ENCODE results near the gene ZNF750. TPM values are rescaled to one million over a fixed set of nuclear protein-coding genes. Genes with fewer than 3 reads are reported as not detected.

ZNF750 gene
- total RNA-seq, 4 donors from 2014 or later = not detected

- no peak for TF ChIP-seq CTCF (IDR thresholded peaks at IDR 0.05; ENCODE audit: low read depth)
These were observed 9.6 kb downstream of the ZNF750 start for GRCh38 chr17:82830249-82830661.

- no peak for TF ChIP-seq CTCF (IDR thresholded peaks at IDR 0.05; ENCODE audit: low read depth)
These were observed 10.8 kb downstream of the ZNF750 start for GRCh38 chr17:82828875-82829487.

GRCh38 chr17:82826956-82827355, 12.9 kb downstream of the ZNF750 start:
- no peak for TF ChIP-seq CTCF (IDR thresholded peaks at IDR 0.05; ENCODE audit: low read depth)

- TF ChIP-seq CTCF (IDR thresholded peaks at IDR 0.05; ENCODE audit: low read depth) = no peak
These were observed 13.6 kb downstream of the ZNF750 start for GRCh38 chr17:82826211-82826610.

GRCh38 chr17:82825540-82826124, 14.2 kb downstream of the ZNF750 start:
- TF ChIP-seq CTCF (IDR thresholded peaks at IDR 0.05; ENCODE audit: low read depth) = no peak

- no peak for TF ChIP-seq CTCF (IDR thresholded peaks at IDR 0.05; ENCODE audit: low read depth)
These were observed 16.8 kb downstream of the ZNF750 start for GRCh38 chr17:82823004-82823403.

GRCh38 chr17:82822281-82822680, 17.5 kb downstream of the ZNF750 start:
- no peak for TF ChIP-seq CTCF (IDR thresholded peaks at IDR 0.05; ENCODE audit: low read depth)
